Hindlimb muscle (tissue), 1 donor: ENCODE measurements around the gene DCLRE1C. TPM values are rescaled to one million over a fixed set of nuclear protein-coding genes. Genes with fewer than 3 reads are reported as not detected.
A peak's percentile ranks its signal among the peaks of the same experiment; 100 is the strongest.
"Not testable (repeated sequence)": the region's sequence is repeated elsewhere in the genome, so short reads cannot be mapped to it uniquely, and the experiment has no call there.

Experiments used
- DNase-seq: peaks from one replicate; pipeline ENCODE4 v3.0.0-alpha.2; 2013
- polyA plus RNA-seq: library from polyadenylated mRNA; unstranded; fragments of 120-200 nt; gene quantifications from one replicate; pipeline ENCODE4 v1.2.1, GENCODE V29; 2013; ENCODE audit not compliant: insufficient read length

The DCLRE1C gene
- polyA plus RNA-seq, 1 donor, result 8.3 TPM

- DNase-seq, result no peak
Observed at GRCh38 chr10:14879928-14880193, 74.0 kb downstream of the DCLRE1C start.

GRCh38 chr10:14879124-14879927 lies 74.6 kb downstream of the DCLRE1C start:
- DNase-seq, result peak; percentile 29

GRCh38 chr10:14878266-14879123 lies 75.4 kb downstream of the DCLRE1C start, which contains the start of gene SUV39H2:
SUV39H2 (plus strand) TSS chr10:14878866; CDS start chr10:14878889, 23 bp downstream.
- peak; percentile 99 for DNase-seq

GRCh38 chr10:14876764-14877163 lies 77.1 kb downstream of the DCLRE1C start:
- DNase-seq, result no peak

GRCh38 chr10:14875941-14876340 lies 78.0 kb downstream of the DCLRE1C start:
- no peak for DNase-seq

GRCh38 chr10:14873090-14873760 lies 80.7 kb downstream of the DCLRE1C start:
- DNase-seq, result no peak

GRCh38 chr10:14864871-14865270 lies 89.0 kb downstream of the DCLRE1C start:
- not testable (repeated sequence) for DNase-seq

- DNase-seq, result not testable (repeated sequence)
Observed at GRCh38 chr10:14864466-14864865, 89.4 kb downstream of the DCLRE1C start.

- DNase-seq, result no peak
Observed at GRCh38 chr10:14860791-14861190, 93.1 kb downstream of the DCLRE1C start.

GRCh38 chr10:14859775-14860174 lies 94.1 kb downstream of the DCLRE1C start:
- DNase-seq, result no peak

- no peak for DNase-seq
Observed at GRCh38 chr10:14859043-14859442, 94.9 kb downstream of the DCLRE1C start.

- DNase-seq, result no peak
Observed at GRCh38 chr10:14858338-14858960, 95.4 kb downstream of the DCLRE1C start.

- DNase-seq, result no peak
Observed at GRCh38 chr10:14855453-14855852, 98.4 kb downstream of the DCLRE1C start.

- no peak for DNase-seq
Observed at GRCh38 chr10:14852236-14852635, 101.7 kb downstream of the DCLRE1C start.

Other genes starting within 250 kb of the DCLRE1C start
- gene FAM107B, start 179.2 kb downstream of the DCLRE1C start, polyA plus RNA-seq, result 20.3 TPM
- gene CDNF, start 116.1 kb downstream of the DCLRE1C start, polyA plus RNA-seq, result 2.9 TPM
- gene HSPA14, start 115.8 kb downstream of the DCLRE1C start, polyA plus RNA-seq, result 13.3 TPM
- 9.0 TPM for gene MSANTD7, start 115.8 kb downstream of the DCLRE1C start, polyA plus RNA-seq
- 8.7 TPM for gene SUV39H2, start 75.2 kb downstream of the DCLRE1C start, polyA plus RNA-seq
- 0.39 TPM for gene MEIG1, start 5.3 kb upstream of the DCLRE1C start, polyA plus RNA-seq
- gene OLAH, start 89.8 kb upstream of the DCLRE1C start, polyA plus RNA-seq, result not detected
- gene ACBD7, start 134.7 kb upstream of the DCLRE1C start, polyA plus RNA-seq, result 0.59 TPM
- gene RPP38, start 143.3 kb upstream of the DCLRE1C start, polyA plus RNA-seq, result 15.3 TPM
- gene NMT2, start 214.6 kb upstream of the DCLRE1C start, polyA plus RNA-seq, result 15.9 TPM